GM21526 (cell line): Measurements from ENCODE around the gene NR2E3.

Experiments
- ATAC-seq: cut with Tn5 transposase; IDR thresholded peaks from one replicate; pipeline ENCODE4 v1.9.1; 2021; ENCODE audit warnings: moderate library complexity; ENCODE audit not compliant: unreplicated experiment, low FRiP score

The NR2E3 gene

GRCh38 chr15:71790081-71790480, 20.3 kb upstream of the NR2E3 start:
- no peak for ATAC-seq

- ATAC-seq, result no peak
These were observed 18.4 kb upstream of the NR2E3 start for GRCh38 chr15:71791975-71792374.

GRCh38 chr15:71792521-71792920, 17.8 kb upstream of the NR2E3 start:
- no peak for ATAC-seq

- no peak for ATAC-seq
These were observed 11.7 kb upstream of the NR2E3 start for GRCh38 chr15:71798641-71799040.

GRCh38 chr15:71800190-71800589, 10.2 kb upstream of the NR2E3 start:
- ATAC-seq, result no peak

GRCh38 chr15:71800835-71801745, 9.3 kb upstream of the NR2E3 start:
- no peak for ATAC-seq

- ATAC-seq, result no peak
These were observed 8.3 kb upstream of the NR2E3 start for GRCh38 chr15:71801935-71802655.

- ATAC-seq, result no peak
These were observed 7.6 kb upstream of the NR2E3 start for GRCh38 chr15:71802770-71803169.

- ATAC-seq, result no peak
These were observed 6.1 kb upstream of the NR2E3 start for GRCh38 chr15:71804226-71804625.

- no peak for ATAC-seq
These were observed 5.5 kb upstream of the NR2E3 start for GRCh38 chr15:71804695-71805470.

GRCh38 chr15:71806452-71806931, 3.9 kb upstream of the NR2E3 start:
- no peak for ATAC-seq

GRCh38 chr15:71807125-71807629, 3.2 kb upstream of the NR2E3 start:
- ATAC-seq, result no peak

- no peak for ATAC-seq
These were observed 2.7 kb upstream of the NR2E3 start for GRCh38 chr15:71807691-71808091.

GRCh38 chr15:71808311-71809020, 1.9 kb upstream of the NR2E3 start:
- no peak for ATAC-seq

- ATAC-seq, result no peak
These were observed 1.0 kb upstream of the NR2E3 start for GRCh38 chr15:71809346-71809745.

- ATAC-seq, result no peak
These were observed 832 bp downstream of the NR2E3 start for GRCh38 chr15:71811036-71811736.

GRCh38 chr15:71811752-71812735, 1.7 kb downstream of the NR2E3 start:
- ATAC-seq, result no peak
